C4-2B (cell line): ENCODE data around the gene CCDC127.

Source experiments
- H3K27ac ChIP-seq: fragments of 450-650 bp; 2 replicates; pipeline ENCODE4 v1.5.1; 2017
- CTCF ChIP-seq: fragments of 450-650 bp; conservative IDR thresholded peaks from 2 replicates; pipeline ENCODE4 v1.5.1; 2017; ENCODE audit warnings: mild to moderate bottlenecking
- ZFX ChIP-seq: fragments of 450-650 bp; IDR thresholded peaks from 2 replicates; pipeline ENCODE4 v1.6.1; 2017

The CCDC127 gene

GRCh38 chr5:204966-205670 is 12.8 kb downstream of the CCDC127 start:
- TF ChIP-seq ZFX: no peak
- no peak for TF ChIP-seq CTCF
- H3K27ac ChIP-seq: no peak overlapping the region

GRCh38 chr5:204462-204861 is 13.5 kb downstream of the CCDC127 start:
- TF ChIP-seq ZFX (no peak), CTCF (no peak)
- H3K27ac ChIP-seq: no peak overlapping the region

GRCh38 chr5:204001-204400 is 14.0 kb downstream of the CCDC127 start:
- TF ChIP-seq CTCF (no peak), ZFX (no peak)

GRCh38 chr5:203246-203930 is 14.6 kb downstream of the CCDC127 start:
- TF ChIP-seq ZFX (no peak), CTCF (no peak)
- H3K27ac ChIP-seq: no peak overlapping the region

More at GRCh38 chr5:204001-204400, 14.0 kb downstream of the CCDC127 start:
- no peak overlapping the region for H3K27ac ChIP-seq

GRCh38 chr5:201672-202071 is 16.3 kb downstream of the CCDC127 start:
- TF ChIP-seq ZFX: no peak
- no peak for TF ChIP-seq CTCF
- H3K27ac ChIP-seq: no peak overlapping the region

- no peak overlapping the region for H3K27ac ChIP-seq
- TF ChIP-seq ZFX: no peak
- TF ChIP-seq CTCF: no peak
Measured at GRCh38 chr5:200985-201384, 17.0 kb downstream of the CCDC127 start.

GRCh38 chr5:199950-200645 is 17.9 kb downstream of the CCDC127 start:
- no peak overlapping the region for H3K27ac ChIP-seq
- TF ChIP-seq ZFX (no peak), CTCF (no peak)
